Measurements from ENCODE around the gene GATA1. TPM values are rescaled to one million over a fixed set of nuclear protein-coding genes. Genes with fewer than 3 reads are reported as not detected.

The GATA1 gene
- total and polyA plus RNA-seq, 10 of the 15 experiments (the other 5 are each of a cell fraction or from before 2014, with no cell fraction given), result 0.24 to 0.36 TPM; not detected in 8

- Histone ChIP-seq H3K4me3 (no peak overlapping the region), H3K9me3 (replicated peaks; ENCODE audit: control insufficient read depth, insufficient read depth, low read length) (no peaks in the 10 kb centered on the region), H4K20me1 (ENCODE audit: control insufficient read depth, insufficient read depth) (no peaks in the 10 kb centered on the region), H3K79me2 (ENCODE audit: control insufficient read depth, insufficient read depth, low read length) (no peaks in the 10 kb centered on the region), H3K4me2 (ENCODE audit: control insufficient read depth, insufficient read depth) (no peak overlapping the region), H3K27me3 (replicated peaks in 1 of 2; ENCODE audit: control insufficient read depth in 2 of 2, insufficient read depth in 2 of 2, low read length in 1 of 2) (no peaks in the 10 kb centered on the region), H3K27ac (ENCODE audit: control insufficient read depth, insufficient read depth) (no peak overlapping the region), H2AFZ (ENCODE audit: control insufficient read depth, low read depth, low read length) (no peak overlapping the region), H3K9ac (ENCODE audit: control insufficient read depth, insufficient read depth, low read length) (no peak overlapping the region), H3K36me3 (ENCODE audit: control insufficient read depth in 2 of 2, insufficient read depth in 2 of 2, low read length in 1 of 2) (no peaks in the 10 kb centered on the region), H3K4me1 (ENCODE audit: control insufficient read depth, insufficient read depth, low read length) (no peaks in the 10 kb centered on the region)
- no peak for FAIRE-seq
- ChIA-PET RAD21 (ENCODE audit: unreplicated experiment) (no interaction called here), SMC1A (ENCODE audit: uncharacterized antibody, unreplicated experiment) (no interaction called here), CTCF (no interaction called here), POLR2A (no interaction called here)
- WGBS (ENCODE audit: insufficient coverage, insufficient replicate concordance, low lambda C conversion rate, missing lambda C conversion rate), result 40% methylated on average over 11 of the region's 11 CpGs
- TF ChIP-seq HDAC2 (IDR thresholded peaks at IDR 0.05) (no peak), JUND (IDR thresholded peaks at IDR 0.05; ENCODE audit: low read depth, low read length) (no peak), CREB1 (IDR thresholded peaks at IDR 0.05; ENCODE audit: low read depth) (no peak), TCF12 (IDR thresholded peaks at IDR 0.05; ENCODE audit: low read depth, low read length) (no peak), ZBED1 (IDR thresholded peaks at IDR 0.05; ENCODE audit: borderline replicate concordance) (no peak), CHD1 (IDR thresholded peaks at IDR 0.05; ENCODE audit: low read depth, low read length) (no peak), E4F1 (IDR thresholded peaks at IDR 0.05; ENCODE audit: borderline replicate concordance, partially characterized antibody) (no peak), IKZF2 (IDR thresholded peaks at IDR 0.05) (no peak), TBL1XR1 (IDR thresholded peaks at IDR 0.05; ENCODE audit: low read depth, low read length) (no peak), NR2C2 (IDR thresholded peaks at IDR 0.05; ENCODE audit: borderline replicate concordance, control insufficient read depth, insufficient read length, low read depth) (no peak)
- TF ChIP-seq, protein P1, sequence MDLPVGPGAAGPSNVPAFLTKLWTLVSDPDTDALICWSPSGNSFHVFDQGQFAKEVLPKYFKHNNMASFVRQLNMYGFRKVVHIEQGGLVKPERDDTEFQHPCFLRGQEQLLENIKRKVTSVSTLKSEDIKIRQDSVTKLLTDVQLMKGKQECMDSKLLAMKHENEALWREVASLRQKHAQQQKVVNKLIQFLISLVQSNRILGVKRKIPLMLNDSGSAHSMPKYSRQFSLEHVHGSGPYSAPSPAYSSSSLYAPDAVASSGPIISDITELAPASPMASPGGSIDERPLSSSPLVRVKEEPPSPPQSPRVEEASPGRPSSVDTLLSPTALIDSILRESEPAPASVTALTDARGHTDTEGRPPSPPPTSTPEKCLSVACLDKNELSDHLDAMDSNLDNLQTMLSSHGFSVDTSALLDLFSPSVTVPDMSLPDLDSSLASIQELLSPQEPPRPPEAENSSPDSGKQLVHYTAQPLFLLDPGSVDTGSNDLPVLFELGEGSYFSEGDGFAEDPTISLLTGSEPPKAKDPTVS (IDR thresholded peaks at IDR 0.05; ENCODE audit: low read depth, low read length), result no peak
- TF ChIP-seq, protein P2, sequence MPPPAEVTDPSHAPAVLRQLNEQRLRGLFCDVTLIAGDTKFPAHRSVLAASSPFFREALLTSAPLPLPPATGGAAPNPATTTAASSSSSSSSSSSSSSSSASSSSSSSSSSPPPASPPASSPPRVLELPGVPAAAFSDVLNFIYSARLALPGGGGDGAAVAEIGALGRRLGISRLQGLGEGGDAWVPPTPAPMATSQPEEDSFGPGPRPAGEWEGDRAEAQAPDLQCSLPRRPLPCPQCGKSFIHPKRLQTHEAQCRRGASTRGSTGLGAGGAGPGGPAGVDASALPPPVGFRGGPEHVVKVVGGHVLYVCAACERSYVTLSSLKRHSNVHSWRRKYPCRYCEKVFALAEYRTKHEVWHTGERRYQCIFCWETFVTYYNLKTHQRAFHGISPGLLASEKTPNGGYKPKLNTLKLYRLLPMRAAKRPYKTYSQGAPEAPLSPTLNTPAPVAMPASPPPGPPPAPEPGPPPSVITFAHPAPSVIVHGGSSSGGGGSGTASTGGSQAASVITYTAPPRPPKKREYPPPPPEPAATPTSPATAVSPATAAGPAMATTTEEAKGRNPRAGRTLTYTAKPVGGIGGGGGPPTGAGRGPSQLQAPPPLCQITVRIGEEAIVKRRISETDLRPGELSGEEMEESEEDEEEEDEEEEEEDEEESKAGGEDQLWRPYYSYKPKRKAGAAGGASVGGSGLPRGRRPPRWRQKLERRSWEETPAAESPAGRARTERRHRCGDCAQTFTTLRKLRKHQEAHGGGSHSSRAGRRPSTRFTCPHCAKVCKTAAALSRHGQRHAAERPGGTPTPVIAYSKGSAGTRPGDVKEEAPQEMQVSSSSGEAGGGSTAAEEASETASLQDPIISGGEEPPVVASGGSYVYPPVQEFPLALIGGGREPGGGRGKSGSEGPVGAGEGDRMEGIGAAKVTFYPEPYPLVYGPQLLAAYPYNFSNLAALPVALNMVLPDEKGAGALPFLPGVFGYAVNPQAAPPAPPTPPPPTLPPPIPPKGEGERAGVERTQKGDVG (CRISPR knock-in tag; IDR thresholded peaks at IDR 0.05), result no peak
- intact Hi-C loops (cut with micrococcal nuclease; ENCODE audit: unreplicated experiment) (no loop called here), in situ Hi-C loops (cut with MboI) (loop anchor here (5.0 kb wide), 1 partner anchor 36 kb away; the partner anchor contains the start of gene ERAS)
- BruUV-seq (replicated peaks), result no TSS peak
- no peak for DNase-seq (ENCODE audit: low read depth, low spot score)
- ATAC-seq, result no peak
Measured at GRCh38 chrX:48791063-48791820, 4.9 kb downstream of the GATA1 start.

All from GM12878 (cell line).